Loucy (cell line): ENCODE results near the gene STOM.

Experiments used
- H2AFZ ChIP-seq: fragments of 200-600 bp; sonication (generic); 2 replicates; pipeline ENCODE4 v1.6.0; 2016; ENCODE audit warnings: antibody characterized with exemption, mild to moderate bottlenecking, low read length, moderate library complexity
- H3F3A ChIP-seq: fragments of 200-600 bp; 2 replicates; pipeline ENCODE4 v1.6.0; 2016; ENCODE audit warnings: antibody characterized with exemption, low read depth, mild to moderate bottlenecking
- H3K27me3 ChIP-seq: fragments of 200-600 bp; sonication (generic); 2 replicates; pipeline ENCODE4 v1.6.1; 2014; ENCODE audit warnings: low read length, mild to moderate bottlenecking; ENCODE audit not compliant: insufficient read depth, poor library complexity, severe bottlenecking
- H3K36me3 ChIP-seq: fragments of 200-600 bp; sonication (generic); 2 replicates; pipeline ENCODE4 v1.6.1; 2016; ENCODE audit warnings: low read length; ENCODE audit not compliant: insufficient read depth
- H3K4me1 ChIP-seq: fragments of 200-600 bp; sonication (generic); 2 replicates; pipeline ENCODE4 v1.5.1; 2014; ENCODE audit warnings: low read length, mild to moderate bottlenecking; ENCODE audit not compliant: insufficient read depth, poor library complexity, severe bottlenecking
- H3K4me2 ChIP-seq: fragments of 200-600 bp; sonication (generic); 2 replicates; pipeline ENCODE4 v1.6.0; 2014; ENCODE audit warnings: antibody characterized with exemption, low read length, low read depth, mild to moderate bottlenecking; ENCODE audit not compliant: poor library complexity, severe bottlenecking
- H3K4me3 ChIP-seq: fragments of 200-600 bp; sonication (generic); 2 replicates; pipeline ENCODE4 v1.5.1; 2014; ENCODE audit warnings: low read length, mild to moderate bottlenecking, mixed read lengths; ENCODE audit not compliant: poor library complexity, severe bottlenecking
- H3K79me2 ChIP-seq: fragments of 200-600 bp; sonication (generic); 2 replicates; pipeline ENCODE4 v1.6.1; 2014; ENCODE audit warnings: low read length; ENCODE audit not compliant: insufficient read depth
- H3K9ac ChIP-seq: fragments of 200-600 bp; sonication (generic); 2 replicates; pipeline ENCODE4 v1.6.0; 2014; ENCODE audit warnings: mild to moderate bottlenecking, low read depth, low read length, moderate library complexity; ENCODE audit not compliant: poor library complexity, severe bottlenecking
- H3K9me2 ChIP-seq: fragments of 200-600 bp; sonication (generic); replicated peaks from 2 replicates; pipeline ENCODE4 v1.6.1; 2016; ENCODE audit warnings: low read depth, low read length, mixed read lengths
- H3K9me3 ChIP-seq: fragments of 200-600 bp; sonication (generic); 2 replicates; pipeline ENCODE4 v1.6.1; 2014; ENCODE audit warnings: mild to moderate bottlenecking, antibody characterized with exemption, low read length, low read depth; ENCODE audit not compliant: insufficient read depth
- H4K20me1 ChIP-seq: fragments of 200-600 bp; sonication (generic); 2 replicates; pipeline ENCODE4 v1.6.0; 2014; ENCODE audit warnings: antibody characterized with exemption, low read length, mild to moderate bottlenecking; ENCODE audit not compliant: insufficient read depth, poor library complexity, severe bottlenecking
- EZH2phosphoT487 ChIP-seq: fragments of 200-600 bp; IDR thresholded peaks from 2 replicates; pipeline ENCODE4 v1.6.1; 2018; ENCODE audit warnings: antibody characterized with exemption, mild to moderate bottlenecking, moderate library complexity, borderline replicate concordance
- TF ChIP-seq, protein P1 (sequence below): fragments of 200-600 bp; sonication (generic); conservative IDR thresholded peaks from 2 replicates; pipeline ENCODE4 v1.5.1; 2014; ENCODE audit warnings: mild to moderate bottlenecking, antibody characterized with exemption, low read length

STOM gene

GRCh38 chr9:121376214-121376830 lies 6.3 kb upstream of the STOM start:
- no peak overlapping the region for H3K4me2 ChIP-seq
- H3K9me2 ChIP-seq, result no peaks in the 10 kb centered on the region
- H3K4me1 ChIP-seq, result no peaks in the 10 kb centered on the region
- H4K20me1 ChIP-seq, result no peaks in the 10 kb centered on the region
- H3K27me3 ChIP-seq, result no peaks in the 10 kb centered on the region
- H3K36me3 ChIP-seq, result no peaks in the 10 kb centered on the region
- no peak overlapping the region for H3K9ac ChIP-seq
- H3F3A ChIP-seq, result no peaks in the 10 kb centered on the region
- no peak overlapping the region for H3K4me3 ChIP-seq
- no peaks in the 10 kb centered on the region for H3K79me2 ChIP-seq
- H2AFZ ChIP-seq, result no peak overlapping the region
- H3K9me3 ChIP-seq, result peaks cover 6% of the 10 kb centered on the region; the same call in 1 of the 2 replicates
- TF ChIP-seq EZH2phosphoT487, result no peak
- TF ChIP-seq, protein P1, sequence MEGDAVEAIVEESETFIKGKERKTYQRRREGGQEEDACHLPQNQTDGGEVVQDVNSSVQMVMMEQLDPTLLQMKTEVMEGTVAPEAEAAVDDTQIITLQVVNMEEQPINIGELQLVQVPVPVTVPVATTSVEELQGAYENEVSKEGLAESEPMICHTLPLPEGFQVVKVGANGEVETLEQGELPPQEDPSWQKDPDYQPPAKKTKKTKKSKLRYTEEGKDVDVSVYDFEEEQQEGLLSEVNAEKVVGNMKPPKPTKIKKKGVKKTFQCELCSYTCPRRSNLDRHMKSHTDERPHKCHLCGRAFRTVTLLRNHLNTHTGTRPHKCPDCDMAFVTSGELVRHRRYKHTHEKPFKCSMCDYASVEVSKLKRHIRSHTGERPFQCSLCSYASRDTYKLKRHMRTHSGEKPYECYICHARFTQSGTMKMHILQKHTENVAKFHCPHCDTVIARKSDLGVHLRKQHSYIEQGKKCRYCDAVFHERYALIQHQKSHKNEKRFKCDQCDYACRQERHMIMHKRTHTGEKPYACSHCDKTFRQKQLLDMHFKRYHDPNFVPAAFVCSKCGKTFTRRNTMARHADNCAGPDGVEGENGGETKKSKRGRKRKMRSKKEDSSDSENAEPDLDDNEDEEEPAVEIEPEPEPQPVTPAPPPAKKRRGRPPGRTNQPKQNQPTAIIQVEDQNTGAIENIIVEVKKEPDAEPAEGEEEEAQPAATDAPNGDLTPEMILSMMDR, result peak; percentile 66

DNA sequence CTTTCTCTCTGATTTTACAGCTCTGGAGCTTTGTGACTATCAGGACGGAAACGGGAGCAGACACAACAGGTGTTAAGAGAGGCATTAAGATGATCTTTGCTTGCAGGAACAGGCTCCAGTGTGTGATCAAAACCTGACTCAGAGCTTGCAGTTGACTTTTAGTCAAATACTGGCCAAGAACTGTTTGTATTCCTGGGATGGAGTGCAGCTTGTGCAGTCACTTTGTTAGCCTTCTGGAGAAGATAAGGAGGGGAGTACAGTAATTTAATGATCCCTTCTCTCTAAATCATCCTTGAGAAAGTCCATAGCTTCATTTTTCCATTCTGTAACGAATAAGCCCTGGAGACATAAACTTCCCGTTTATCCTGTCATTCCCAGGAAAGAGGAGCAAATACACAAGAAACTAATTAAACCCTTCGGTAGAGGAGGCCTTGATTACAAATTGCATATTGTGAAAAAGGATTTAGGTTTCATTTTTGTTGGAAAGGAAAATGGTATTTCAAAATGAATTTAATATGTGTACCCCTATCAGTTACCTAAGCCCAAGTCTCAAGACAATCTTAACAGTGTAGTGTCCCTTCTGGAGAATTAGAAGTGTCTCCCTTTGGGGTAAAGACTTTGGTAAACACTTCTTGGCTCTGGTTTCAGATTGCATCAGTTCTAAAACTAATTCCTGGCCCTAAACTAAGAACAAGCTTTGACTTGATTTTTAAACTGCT lies 3.1 kb upstream of the STOM start:
- TF ChIP-seq EZH2phosphoT487, result no peak
- TF ChIP-seq, protein P1, result no peak
- Histone ChIP-seq H3K79me2 (no peaks in the 10 kb centered on the region), H3K9ac (no peak overlapping the region), H3K27me3 (no peaks in the 10 kb centered on the region), H3K4me3 (no peak overlapping the region), H3F3A (no peaks in the 10 kb centered on the region), H4K20me1 (no peaks in the 10 kb centered on the region), H3K9me2 (no peaks in the 10 kb centered on the region), H2AFZ (no peak overlapping the region), H3K36me3 (no peaks in the 10 kb centered on the region), H3K4me2 (no peak overlapping the region), H3K4me1 (peaks cover under 1% of the 10 kb centered on the region), H3K9me3 (peaks cover 6% of the 10 kb centered on the region; the same call in 1 of the 2 replicates)

- TF ChIP-seq, protein P1, result no peak
- TF ChIP-seq EZH2phosphoT487, result no peak
- Histone ChIP-seq H3F3A (no peaks in the 10 kb centered on the region), H4K20me1 (no peaks in the 10 kb centered on the region), H3K9ac (no peak overlapping the region), H3K36me3 (no peaks in the 10 kb centered on the region), H3K9me3 (no peaks in the 10 kb centered on the region), H3K4me2 (no peak overlapping the region), H3K27me3 (no peaks in the 10 kb centered on the region), H3K4me1 (peaks cover 5% of the 10 kb centered on the region), H3K79me2 (no peaks in the 10 kb centered on the region), H2AFZ (no peak overlapping the region), H3K4me3 (no peak overlapping the region), H3K9me2 (no peaks in the 10 kb centered on the region)
These were observed 2.4 kb upstream of the STOM start for GRCh38 chr9:121372239-121373010.
